Measurements from ENCODE around the gene DDHD1.
A peak's percentile ranks its signal among the peaks of the same experiment; 100 is the strongest.
"Not testable (repeated sequence)": the region's sequence is repeated elsewhere in the genome, so short reads cannot be mapped to it uniquely, and the experiment has no call there.

DDHD1 gene
- 35.8 to 103 (median 68.6) reads per million in 18 experiments for total RNA-seq

GRCh38 chr14:53152887-53153701, at the start of gene DDHD1:
Gene DDHD1, minus strand, starts transcription at chr14:53153323. Its CDS starts 225 bp downstream, at chr14:53153098.
- peak; percentile 73 to 83 for DNase-seq

GRCh38 chr14:53195949-53196348, 42.8 kb upstream of the DDHD1 start:
- DNase-seq: no peak

- DNase-seq: no peak
Observed at GRCh38 chr14:53193193-53193592, 40.1 kb upstream of the DDHD1 start.

- DNase-seq: no peak
Observed at GRCh38 chr14:53192052-53192760, 39.1 kb upstream of the DDHD1 start.

- no peak for DNase-seq
Observed at GRCh38 chr14:53190938-53191337, 37.8 kb upstream of the DDHD1 start.

GRCh38 chr14:53187921-53188463, 34.9 kb upstream of the DDHD1 start:
- DNase-seq: no peak

GRCh38 chr14:53186532-53186931, 33.4 kb upstream of the DDHD1 start:
- no peak for DNase-seq

GRCh38 chr14:53183611-53184010, 30.5 kb upstream of the DDHD1 start:
- no peak for DNase-seq

GRCh38 chr14:53183056-53183455, 29.9 kb upstream of the DDHD1 start:
- DNase-seq: no peak

GRCh38 chr14:53181463-53182081, 28.4 kb upstream of the DDHD1 start:
- DNase-seq: not testable (repeated sequence)

GRCh38 chr14:53180272-53181221, 27.4 kb upstream of the DDHD1 start:
- DNase-seq: peak in 1 of 2 donors; percentile 24

GRCh38 chr14:53179486-53180005, 26.4 kb upstream of the DDHD1 start:
- DNase-seq: not testable (repeated sequence)

- peak in 1 of 2 donors; percentile 33 for DNase-seq
Observed at GRCh38 chr14:53175375-53175774, 22.3 kb upstream of the DDHD1 start.

- no peak for DNase-seq
Observed at GRCh38 chr14:53174918-53175317, 21.8 kb upstream of the DDHD1 start.

- no peak for DNase-seq
Observed at GRCh38 chr14:53168786-53169185, 15.7 kb upstream of the DDHD1 start.

GRCh38 chr14:53167602-53168328, 14.6 kb upstream of the DDHD1 start:
- peak; percentile 41 to 44 for DNase-seq

GRCh38 chr14:53161758-53162435, 8.8 kb upstream of the DDHD1 start:
- peak; percentile 83 to 92 for DNase-seq

GRCh38 chr14:53156238-53156637, 3.1 kb upstream of the DDHD1 start:
- DNase-seq: no peak

- peak in 1 of 2 donors; percentile 19 for DNase-seq
Observed at GRCh38 chr14:53153702-53154112, 584 bp upstream of the DDHD1 start.

All from inflammatory macrophage (primary cell).